Subcutaneous adipose tissue (tissue), 4 donors: ENCODE data around the gene C6orf47. TPM values are rescaled to one million over a fixed set of nuclear protein-coding genes. Genes with fewer than 3 reads are reported as not detected.

Source experiments
- CTCF ChIP-seq: fragments of 450-650 bp; IDR thresholded peaks from one replicate; pipeline ENCODE4 v1.5.1; 2016; ENCODE audit warnings: low read depth, mild to moderate bottlenecking, control low read depth, antibody characterized with exemption, moderate library complexity
- total RNA-seq, 4 donors: library from RNA; depleted of rRNA; stranded (reverse); fragments of >200 nt; gene quantifications; one replicate each; pipeline ENCODE4 v1.1.0, GENCODE V29; 2016

C6orf47 gene
- total RNA-seq = 10 to 100 TPM; 12.9 to 19.2 (median 15.7) TPM

- no peak for TF ChIP-seq CTCF
Observed at GRCh38 chr6:31660381-31661261, at the start of gene C6orf47. C6orf47 (minus strand) TSS chr6:31660778; CDS start chr6:31659947, 831 bp downstream.

GRCh38 chr6:31708224-31708623 is 47.6 kb upstream of the C6orf47 start:
- no peak for TF ChIP-seq CTCF

GRCh38 chr6:31707701-31708100 is 47.1 kb upstream of the C6orf47 start:
- no peak for TF ChIP-seq CTCF

GRCh38 chr6:31706599-31706998 is 46.0 kb upstream of the C6orf47 start, which contains the start of gene LY6G6F:
LY6G6F (plus strand) TSS chr6:31706866; CDS start chr6:31706907, 41 bp downstream.
- no peak for TF ChIP-seq CTCF

DNA sequence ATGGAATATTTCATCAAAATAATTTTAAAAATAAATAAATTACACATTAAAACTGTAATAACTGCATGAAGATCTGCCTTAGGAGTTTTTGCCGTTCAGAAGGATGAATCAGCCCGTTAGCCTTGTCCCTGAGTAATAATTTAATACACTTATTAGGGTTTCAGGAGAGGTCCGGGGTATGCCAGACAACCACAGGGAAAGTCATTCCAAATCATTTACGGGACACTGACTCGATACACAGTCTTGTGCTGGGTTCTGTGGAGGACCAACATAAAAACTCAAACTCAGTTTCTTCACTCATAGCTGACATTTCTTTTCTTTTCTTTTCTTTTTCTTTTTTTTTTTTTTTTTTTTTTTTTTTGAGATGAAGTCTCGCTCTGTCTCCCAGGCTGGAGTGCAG is 45.4 kb upstream of the C6orf47 start:
- TF ChIP-seq CTCF = no peak

- no peak for TF ChIP-seq CTCF
Observed at GRCh38 chr6:31702819-31703716, 42.5 kb upstream of the C6orf47 start, which contains the start of gene ABHD16A. ABHD16A (minus strand) TSS chr6:31703324; CDS start chr6:31703281, 43 bp downstream.

- no peak for TF ChIP-seq CTCF
Observed at GRCh38 chr6:31702405-31702818, 41.8 kb upstream of the C6orf47 start.
